HG02840 (cell line): Measurements from ENCODE around the gene ARAP1.

Experiments
- ATAC-seq: cut with Tn5 transposase; IDR thresholded peaks from one replicate; pipeline ENCODE4 v1.9.1; 2021; ENCODE audit warnings: mild to moderate bottlenecking, moderate library complexity, moderate number of reproducible peaks; ENCODE audit not compliant: unreplicated experiment, low FRiP score

Gene ARAP1

GRCh38 chr11:72672597-72673238 is 79.5 kb downstream of the ARAP1 start:
- ATAC-seq, result no peak

GRCh38 chr11:72671152-72672099 is 80.8 kb downstream of the ARAP1 start:
- ATAC-seq, result no peak

- ATAC-seq, result no peak
These were observed 82.2 kb downstream of the ARAP1 start for GRCh38 chr11:72670041-72670440.

DNA sequence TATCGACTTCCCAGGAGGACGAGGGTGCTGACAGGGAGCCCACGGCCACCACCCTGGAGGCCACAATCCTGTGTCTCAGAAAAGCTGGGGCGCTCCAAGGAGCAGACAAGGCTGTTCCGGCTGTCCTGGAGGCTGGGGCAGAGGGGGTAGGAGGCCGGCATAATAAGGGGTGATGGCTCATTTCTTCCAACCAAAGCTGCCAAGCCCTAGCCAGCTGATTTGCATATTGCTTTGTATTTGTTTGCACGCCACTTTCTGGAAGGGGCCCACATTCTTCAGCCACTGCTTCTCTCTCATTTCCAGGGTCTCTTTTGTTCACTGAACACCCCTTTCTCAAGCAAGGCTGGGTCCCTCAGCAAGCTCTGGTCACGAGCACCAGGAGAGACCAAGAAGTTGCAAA is 82.7 kb downstream of the ARAP1 start:
- ATAC-seq, result no peak

DNA sequence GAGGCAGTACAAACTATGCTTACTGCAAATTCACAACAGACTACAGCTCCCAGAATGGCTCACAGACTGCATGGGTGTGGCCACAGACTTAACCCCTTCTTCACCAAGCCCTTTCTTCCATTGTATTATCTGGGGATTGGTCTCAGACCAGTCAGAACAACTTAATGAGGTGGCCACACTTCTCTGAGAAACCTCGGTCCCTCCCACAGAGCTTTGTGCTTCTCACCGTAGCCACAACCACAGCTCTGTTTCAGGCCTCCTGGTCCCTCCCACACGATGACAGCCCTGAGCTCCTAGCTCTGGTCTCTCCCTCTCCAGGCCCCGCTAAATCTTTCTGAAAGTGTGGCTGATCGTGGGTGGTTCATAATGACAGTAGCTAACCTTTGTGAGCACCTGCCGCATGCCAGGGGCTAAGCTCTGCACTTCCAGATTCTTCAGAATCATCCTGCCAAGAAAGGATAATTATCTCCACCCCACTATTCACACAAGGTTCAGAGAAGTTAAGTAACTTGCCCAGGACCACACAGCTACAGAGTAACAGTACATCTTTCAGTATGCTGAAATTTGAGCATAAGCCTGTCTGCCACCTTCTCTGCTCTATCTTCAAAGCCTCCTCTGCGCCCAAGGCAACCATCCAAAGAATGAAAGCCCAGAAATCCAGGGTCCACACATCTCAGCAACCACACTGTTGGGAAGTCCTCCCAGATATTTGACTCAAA is 83.4 kb downstream of the ARAP1 start:
- ATAC-seq, result no peak

DNA sequence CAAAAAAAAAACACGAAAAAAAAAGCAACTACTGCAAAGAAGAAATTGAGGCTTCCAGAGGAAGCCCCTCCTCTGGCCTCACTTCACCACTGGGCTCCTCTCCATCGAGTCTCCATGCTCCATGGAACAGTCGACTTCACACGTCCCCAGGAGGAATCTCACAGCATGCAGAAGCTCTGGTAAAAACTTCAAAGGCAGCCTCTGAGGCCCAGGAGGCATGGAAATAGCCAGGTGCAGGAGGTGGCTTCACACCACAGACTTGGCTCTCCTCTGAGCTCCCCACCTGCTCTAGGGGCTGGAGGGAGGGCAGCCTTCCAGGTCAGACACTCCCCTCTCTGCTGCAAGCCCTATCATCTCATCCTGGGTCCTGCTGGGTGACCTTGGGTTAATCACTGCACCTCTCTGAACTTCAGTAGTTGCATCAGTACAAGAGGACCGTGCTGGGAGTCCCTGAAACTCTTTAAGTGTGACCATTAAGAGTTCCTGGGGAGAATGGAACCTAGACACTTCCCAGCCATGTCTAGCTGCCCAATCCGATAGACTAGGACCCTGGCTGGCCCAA is 86.2 kb downstream of the ARAP1 start:
- ATAC-seq, result no peak

DNA sequence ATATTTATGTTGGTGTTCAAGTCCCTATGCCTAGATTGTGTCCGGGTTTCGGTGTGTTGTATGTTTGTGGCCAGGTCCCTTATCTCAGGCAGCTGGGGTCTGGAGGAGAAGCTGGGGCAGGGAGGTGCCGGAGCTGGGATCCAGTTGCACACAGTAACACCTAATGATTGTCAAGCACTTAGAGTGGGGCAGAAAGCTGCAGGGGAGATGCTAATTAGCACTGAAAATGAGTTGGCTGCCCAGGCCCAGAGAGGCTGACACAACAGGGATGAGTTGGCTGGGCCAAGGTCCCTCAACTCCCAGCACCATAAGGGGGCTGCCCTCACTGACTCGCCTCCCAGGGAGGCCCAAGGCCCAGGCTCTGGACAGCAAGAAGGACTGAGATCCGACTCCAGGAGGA is 90.2 kb downstream of the ARAP1 start:
- ATAC-seq, result no peak

GRCh38 chr11:72661486-72661885 is 90.7 kb downstream of the ARAP1 start:
- ATAC-seq, result no peak

GRCh38 chr11:72658989-72659640 is 93.1 kb downstream of the ARAP1 start:
- ATAC-seq, result no peak

DNA sequence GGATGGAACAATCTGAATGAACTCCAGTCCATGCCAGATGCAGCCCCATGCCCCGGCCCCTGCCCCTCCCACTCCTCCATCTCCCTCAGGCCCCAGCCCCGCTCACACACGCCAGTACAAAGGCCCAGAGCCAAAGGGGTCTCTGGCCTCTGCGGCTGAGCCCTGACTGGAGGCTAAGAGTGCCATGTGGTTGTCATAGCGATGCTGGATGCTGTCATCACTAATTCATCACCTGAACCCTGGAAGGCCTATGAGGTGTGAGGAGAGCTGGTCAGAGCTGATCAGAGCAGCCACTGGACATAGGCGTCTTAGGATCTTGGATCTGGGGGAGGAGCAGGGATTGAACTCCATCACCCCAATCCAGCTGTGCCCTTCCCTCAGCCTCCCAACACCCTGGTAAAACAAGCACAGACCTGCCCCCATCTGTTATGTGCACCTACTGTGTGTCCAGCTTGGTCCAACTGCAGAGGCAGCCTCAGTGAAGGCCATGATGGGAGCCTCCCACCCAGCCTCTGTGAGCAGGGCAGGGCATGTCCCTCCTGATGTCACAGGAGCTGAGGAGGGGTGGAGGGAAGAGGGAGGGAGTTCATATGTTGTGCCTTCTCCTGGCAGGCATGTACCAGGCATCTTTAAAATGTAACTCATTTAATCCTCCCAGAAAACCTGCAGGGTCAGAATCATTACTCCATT is 94.7 kb downstream of the ARAP1 start:
- ATAC-seq, result no peak

DNA sequence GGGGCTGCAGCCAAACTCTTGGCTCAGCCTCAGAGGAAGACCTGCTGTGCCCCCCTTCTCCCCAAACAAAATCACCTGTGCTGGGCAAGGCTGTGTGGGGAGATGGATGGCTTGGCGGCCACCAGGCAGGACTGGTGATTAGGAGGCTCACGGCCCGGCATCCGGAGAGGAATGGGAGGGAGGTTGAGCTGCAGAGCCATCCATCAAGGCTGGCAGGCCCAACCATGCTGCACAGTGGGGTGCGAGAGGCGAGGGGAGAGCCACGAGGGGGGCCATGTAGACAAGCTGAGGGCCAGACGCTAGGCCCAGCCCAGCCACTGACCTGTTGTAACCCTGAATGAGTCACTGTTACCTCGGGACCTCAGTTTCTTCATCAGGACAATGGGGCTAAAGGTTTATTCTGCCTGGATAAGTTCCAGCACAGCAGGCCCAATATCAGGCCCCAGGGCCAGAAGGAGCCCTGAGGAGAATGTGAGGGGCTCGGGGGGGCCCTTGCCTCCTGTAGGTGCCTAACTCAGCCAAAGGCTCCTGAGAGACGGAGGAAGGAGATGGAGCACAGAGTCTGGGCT is 96.2 kb downstream of the ARAP1 start:
- no peak for ATAC-seq

DNA sequence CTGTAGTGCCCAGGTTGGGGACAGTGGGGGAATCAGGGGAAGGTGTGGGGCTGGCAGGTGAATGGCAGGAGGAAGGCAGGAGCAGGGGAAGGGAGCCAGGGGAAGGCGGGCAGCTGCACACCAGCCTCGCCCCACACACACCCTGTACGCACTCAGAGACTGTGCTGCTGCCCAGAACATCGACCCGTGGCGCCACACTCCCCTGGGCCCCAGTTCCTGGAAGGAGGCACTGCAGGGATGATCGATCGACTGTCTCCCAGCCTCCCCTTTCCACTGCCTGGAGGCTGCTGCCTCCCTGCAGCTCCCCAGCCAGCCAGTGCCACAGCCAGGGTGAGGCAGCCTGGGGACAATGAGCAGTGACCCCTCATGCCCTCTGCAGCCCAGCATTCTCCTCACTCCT is 97.2 kb downstream of the ARAP1 start:
- ATAC-seq, result no peak

GRCh38 chr11:72653649-72654048 is 98.6 kb downstream of the ARAP1 start:
- ATAC-seq, result no peak

DNA sequence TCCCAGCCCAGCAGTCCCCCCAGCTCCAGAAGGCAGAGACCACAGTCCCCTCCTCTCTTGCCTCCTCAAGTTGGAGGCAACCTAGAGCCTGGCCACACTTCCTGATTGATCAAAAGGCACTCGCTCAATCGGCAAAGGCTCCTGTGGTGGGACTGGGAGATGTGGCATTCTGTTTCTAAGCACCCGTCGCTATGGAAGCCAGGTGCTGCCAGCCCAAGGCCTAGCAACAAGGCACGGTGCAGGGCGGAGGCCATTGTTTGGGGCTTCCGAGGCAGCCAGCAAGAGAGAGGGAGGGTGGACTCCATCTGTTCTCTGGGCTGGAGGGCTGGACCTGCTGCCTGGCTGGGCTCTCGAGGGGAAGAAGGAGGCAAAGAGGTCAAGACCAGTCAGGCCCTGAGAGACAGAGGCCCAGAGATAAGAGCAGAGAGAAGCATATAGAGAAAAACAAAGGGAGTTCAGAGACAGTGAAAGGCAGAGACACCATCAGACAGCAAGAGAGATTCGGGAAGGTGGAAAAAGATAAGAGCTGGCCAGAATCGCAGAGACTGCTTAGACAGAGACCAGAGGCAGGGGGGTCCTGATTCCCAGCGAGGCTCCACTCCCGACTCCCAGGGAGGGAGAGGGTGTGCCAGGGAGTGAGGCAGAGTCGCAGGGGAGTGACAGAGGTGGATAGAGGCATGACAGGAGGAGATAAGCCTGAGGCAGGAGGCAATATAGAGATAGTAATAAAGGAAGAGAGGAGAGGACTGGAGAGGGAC is 99.2 kb downstream of the ARAP1 start:
- ATAC-seq, result no peak

DNA sequence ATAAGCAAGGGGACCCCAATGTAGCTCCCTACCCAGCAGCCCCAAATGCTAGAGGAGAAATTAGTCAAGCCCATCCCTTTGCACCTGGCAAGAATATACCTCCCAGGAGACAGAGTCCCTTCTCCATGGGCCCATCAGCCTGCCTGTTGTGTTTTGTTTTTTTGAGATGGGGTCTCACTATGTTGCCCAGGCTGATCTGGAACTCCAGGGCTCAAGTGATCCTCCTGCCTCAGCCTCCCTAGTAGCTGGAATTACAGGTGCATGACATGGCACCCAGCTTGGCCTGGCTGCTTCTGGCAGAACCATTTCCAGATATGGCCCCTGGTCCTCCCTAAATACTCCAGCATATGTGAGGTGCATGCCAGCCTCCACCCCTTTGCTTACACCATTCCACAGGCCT is 100.1 kb downstream of the ARAP1 start:
- no peak for ATAC-seq

DNA sequence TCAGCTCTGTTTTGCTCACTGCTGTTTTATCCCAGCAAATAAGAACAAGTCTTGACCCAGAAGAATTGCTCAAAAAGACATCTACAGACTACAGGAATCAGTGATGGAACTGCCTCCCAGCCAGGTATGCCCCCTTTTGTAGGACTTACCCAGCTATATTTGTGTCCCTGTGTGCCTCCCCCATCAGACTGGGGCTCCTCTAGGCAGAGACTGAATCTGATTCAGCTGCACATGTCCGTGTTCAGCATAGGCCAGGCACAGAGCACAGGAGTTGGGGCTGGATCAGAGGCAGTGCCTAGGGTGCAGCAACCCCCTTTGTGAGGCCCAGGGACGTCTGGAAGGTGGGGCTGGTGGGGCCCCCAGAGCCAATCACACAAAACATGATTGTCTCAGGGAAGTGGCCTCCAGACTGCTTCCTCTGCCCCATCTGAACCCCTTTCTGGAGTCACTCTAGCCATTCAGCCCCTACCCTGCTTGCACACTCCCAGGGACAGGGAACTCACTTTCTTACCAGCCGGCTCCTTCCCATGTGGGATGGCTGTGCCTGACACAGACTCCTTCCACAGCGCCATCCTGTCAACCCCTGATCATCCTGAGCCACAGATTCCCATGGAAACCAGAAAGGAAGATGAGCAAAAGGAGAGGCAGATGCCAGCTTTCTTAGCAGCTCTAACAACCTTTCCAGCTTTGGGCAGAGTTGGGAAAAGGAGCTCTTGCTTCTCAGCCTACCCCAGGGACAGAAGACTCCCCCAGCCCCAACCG is 102.8 kb downstream of the ARAP1 start:
- no peak for ATAC-seq

DNA sequence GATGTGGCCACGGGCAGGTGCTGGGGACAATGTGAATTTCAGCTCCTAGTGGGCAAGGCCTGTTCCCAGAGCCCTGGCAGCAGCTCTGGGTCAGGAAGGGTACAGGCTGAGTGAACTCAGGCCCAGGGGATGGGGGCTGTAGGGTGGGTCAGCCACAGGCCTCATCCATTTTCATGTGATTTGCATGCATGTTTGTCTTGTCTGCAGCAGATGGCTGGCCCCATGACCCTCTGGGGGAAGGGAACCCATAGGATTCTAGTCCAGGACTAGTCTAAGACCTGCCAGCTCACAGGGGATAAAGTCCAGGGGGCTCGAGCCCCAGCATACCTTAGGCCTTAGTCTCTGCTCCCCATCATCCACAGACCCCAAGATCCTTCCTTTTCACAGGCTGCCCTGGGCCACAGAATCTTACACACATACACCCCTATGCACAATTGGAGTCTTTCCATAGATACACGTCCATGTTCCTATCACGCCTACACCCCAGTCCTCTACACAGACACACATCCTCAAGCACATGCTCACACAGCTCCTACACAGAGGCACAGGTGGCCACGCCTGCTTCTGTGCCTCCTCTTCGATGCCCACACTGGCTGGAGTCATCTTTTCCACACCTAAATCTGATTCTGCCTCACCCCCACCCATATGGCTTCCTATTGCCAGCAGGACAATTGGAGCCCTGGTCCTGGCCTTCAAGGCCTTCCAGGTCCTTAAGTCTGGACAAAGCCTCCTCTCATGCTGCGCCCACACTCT is 103.6 kb downstream of the ARAP1 start:
- no peak for ATAC-seq
